Testis (tissue), 2 donors: ENCODE measurements around the gene EFCAB13.

Source experiments
- POLR2A ChIP-seq: fragments of 450-650 bp; IDR thresholded peaks from one replicate; pipeline ENCODE4 v1.6.1; 2017; ENCODE audit warnings: antibody characterized with exemption, mild to moderate bottlenecking, moderate library complexity
- TF ChIP-seq, protein P1 (sequence below), 3 experiments: fragments of 450-650 bp in 2 of 3; fragments of 200-600 bp in 1 of 3; sonication (generic) in 1 of 3; IDR thresholded peaks; one replicate each; pipeline ENCODE4 v1.5.1; 2016 to 2019; ENCODE audit warnings: antibody characterized with exemption in 3 of 3, mild to moderate bottlenecking in 2 of 3, moderate library complexity in 1 of 3

DNA sequence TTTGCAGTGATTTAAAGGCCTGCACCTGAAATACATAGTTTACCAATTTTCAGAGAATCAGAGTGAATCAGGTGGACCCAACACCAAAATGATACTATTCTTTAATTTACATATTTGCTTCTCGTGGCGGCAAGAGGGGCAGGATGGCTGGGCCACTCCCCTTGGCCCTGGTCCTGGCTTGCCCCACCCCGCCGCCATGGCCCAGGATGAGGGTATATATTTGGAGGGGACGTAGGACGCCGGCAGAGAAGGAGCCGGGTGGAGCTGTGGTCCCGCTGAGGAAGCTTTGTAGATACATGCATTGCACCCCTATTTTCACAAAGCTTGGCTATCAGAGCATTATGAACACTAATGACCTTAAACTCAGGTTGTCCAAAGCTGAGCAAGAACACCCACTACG is 43.5 kb downstream of the EFCAB13 start:
- TF ChIP-seq, protein P1, sequence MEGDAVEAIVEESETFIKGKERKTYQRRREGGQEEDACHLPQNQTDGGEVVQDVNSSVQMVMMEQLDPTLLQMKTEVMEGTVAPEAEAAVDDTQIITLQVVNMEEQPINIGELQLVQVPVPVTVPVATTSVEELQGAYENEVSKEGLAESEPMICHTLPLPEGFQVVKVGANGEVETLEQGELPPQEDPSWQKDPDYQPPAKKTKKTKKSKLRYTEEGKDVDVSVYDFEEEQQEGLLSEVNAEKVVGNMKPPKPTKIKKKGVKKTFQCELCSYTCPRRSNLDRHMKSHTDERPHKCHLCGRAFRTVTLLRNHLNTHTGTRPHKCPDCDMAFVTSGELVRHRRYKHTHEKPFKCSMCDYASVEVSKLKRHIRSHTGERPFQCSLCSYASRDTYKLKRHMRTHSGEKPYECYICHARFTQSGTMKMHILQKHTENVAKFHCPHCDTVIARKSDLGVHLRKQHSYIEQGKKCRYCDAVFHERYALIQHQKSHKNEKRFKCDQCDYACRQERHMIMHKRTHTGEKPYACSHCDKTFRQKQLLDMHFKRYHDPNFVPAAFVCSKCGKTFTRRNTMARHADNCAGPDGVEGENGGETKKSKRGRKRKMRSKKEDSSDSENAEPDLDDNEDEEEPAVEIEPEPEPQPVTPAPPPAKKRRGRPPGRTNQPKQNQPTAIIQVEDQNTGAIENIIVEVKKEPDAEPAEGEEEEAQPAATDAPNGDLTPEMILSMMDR (IDR thresholded peaks at IDR 0.05): no peak
- TF ChIP-seq POLR2A: no peak
